WERI-Rb-1 (cell line): ENCODE results near the gene AP3B1.

Experiments
- DNase-seq: peaks from one replicate; pipeline ENCODE4 v3.0.0-alpha.2; 2020
- H3K27ac ChIP-seq: fragments of 250-450 bp; sonication (Bioruptor Pico); 2 replicates; pipeline ENCODE4 v1.5.1; 2020; ENCODE audit warnings: mild to moderate bottlenecking, moderate library complexity
- H3K27me3 ChIP-seq: fragments of 250-450 bp; sonication (Bioruptor Pico); 2 replicates; pipeline ENCODE4 v1.5.1; 2021; ENCODE audit warnings: mild to moderate bottlenecking, low read depth, moderate library complexity; ENCODE audit not compliant: insufficient read depth, severe bottlenecking
- H3K36me3 ChIP-seq: fragments of 250-450 bp; sonication (Bioruptor Pico); 2 replicates; pipeline ENCODE4 v1.5.1; 2020; ENCODE audit warnings: mild to moderate bottlenecking, moderate library complexity
- H3K4me3 ChIP-seq: 2 replicates; pipeline ENCODE4 v1.5.1; 2011; ENCODE audit warnings: low read depth, mild to moderate bottlenecking, control low read depth, low read length
- H3K9me3 ChIP-seq: fragments of 250-450 bp; sonication (Bioruptor Pico); 2 replicates; pipeline ENCODE4 v1.5.1; 2021; ENCODE audit warnings: mild to moderate bottlenecking, moderate library complexity; ENCODE audit not compliant: severe bottlenecking
- TF ChIP-seq, protein P1 (sequence below): IDR thresholded peaks from 2 replicates; pipeline ENCODE4 v1.5.1; 2011; ENCODE audit warnings: low read depth, mild to moderate bottlenecking, control low read depth, inconsistent platforms, low read length

AP3B1 gene

DNA sequence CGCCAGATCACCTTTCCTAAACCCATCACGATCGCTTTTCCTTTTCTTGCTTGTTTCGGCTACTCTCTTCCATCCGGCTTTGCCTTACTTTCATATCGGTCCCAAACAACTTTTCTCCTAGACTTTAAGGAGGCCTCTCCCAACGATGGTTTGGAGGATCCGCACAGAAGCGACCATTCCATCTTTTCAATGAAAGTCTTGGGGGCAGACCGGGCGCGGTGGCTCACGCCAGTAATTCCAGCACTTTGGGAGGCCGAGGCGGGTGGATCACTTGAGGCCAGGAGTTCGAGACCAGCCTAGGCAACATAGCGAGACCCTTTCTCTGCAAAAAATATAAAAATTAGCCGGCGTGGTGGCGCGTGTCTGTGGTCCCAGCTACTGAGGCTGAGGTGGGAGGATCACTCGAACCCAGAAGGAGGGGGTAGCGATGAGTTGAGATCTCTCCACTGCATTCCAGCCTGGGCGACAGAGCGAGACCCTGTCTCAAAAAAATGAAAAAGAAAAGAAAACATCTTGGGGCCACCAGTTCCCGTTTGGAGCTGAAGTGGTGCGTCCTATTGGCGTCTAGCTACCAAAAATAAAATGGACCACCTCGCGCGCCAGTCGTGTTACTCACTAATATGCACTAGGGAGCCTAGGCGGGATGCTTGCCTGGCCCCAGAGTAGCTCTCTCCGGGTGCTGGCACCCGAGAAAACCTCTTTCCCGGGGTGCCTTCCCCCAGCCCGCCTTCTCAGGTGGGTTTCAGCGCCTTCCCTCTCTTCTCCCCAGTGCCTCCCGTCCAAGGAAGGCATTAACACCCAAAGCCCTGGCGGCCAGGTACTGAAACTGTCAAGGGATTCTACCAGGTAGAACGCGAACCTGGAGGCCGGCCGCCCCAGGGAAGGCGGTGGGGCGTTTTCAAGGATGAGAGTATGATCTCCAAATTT is 800 bp upstream of the AP3B1 start:
- H3K36me3 ChIP-seq: peaks cover 3% of the 10 kb centered on the region; the same call in 1 of the 2 replicates

DNA sequence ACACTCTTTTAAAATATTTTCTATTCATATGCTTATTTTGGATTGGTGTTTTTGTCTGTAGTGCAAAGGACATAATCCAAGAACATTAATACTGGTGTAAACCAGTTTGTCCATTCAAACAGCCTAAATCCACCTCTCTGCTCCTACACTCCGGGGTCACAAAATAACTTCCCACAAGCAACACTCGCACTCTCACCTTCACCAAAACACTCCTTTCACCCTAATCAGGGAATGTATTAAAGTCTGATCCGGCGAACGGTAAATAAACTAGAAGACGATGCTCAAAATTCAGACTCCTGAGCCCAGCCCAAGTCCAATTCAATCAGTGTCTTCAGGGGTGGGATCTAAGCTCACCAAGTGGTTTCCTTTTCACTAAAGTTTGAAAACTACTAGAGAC is 649 bp downstream of the AP3B1 start:
- H3K9me3 ChIP-seq: no peaks in the 10 kb centered on the region
- no peaks in the 10 kb centered on the region for H3K27me3 ChIP-seq
- H3K36me3 ChIP-seq: peaks cover 3% of the 10 kb centered on the region; the same call in 1 of the 2 replicates
- TF ChIP-seq, protein P1, sequence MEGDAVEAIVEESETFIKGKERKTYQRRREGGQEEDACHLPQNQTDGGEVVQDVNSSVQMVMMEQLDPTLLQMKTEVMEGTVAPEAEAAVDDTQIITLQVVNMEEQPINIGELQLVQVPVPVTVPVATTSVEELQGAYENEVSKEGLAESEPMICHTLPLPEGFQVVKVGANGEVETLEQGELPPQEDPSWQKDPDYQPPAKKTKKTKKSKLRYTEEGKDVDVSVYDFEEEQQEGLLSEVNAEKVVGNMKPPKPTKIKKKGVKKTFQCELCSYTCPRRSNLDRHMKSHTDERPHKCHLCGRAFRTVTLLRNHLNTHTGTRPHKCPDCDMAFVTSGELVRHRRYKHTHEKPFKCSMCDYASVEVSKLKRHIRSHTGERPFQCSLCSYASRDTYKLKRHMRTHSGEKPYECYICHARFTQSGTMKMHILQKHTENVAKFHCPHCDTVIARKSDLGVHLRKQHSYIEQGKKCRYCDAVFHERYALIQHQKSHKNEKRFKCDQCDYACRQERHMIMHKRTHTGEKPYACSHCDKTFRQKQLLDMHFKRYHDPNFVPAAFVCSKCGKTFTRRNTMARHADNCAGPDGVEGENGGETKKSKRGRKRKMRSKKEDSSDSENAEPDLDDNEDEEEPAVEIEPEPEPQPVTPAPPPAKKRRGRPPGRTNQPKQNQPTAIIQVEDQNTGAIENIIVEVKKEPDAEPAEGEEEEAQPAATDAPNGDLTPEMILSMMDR: no peak
- H3K4me3 ChIP-seq: peak overlapping the region; percentile 96
- DNase-seq: no peak
- peak overlapping the region; percentile 78 for H3K27ac ChIP-seq

More for the DNA sequence above, 800 bp upstream of the AP3B1 start:
- H3K27ac ChIP-seq: peak overlapping the region; percentile 7
- H3K9me3 ChIP-seq: no peaks in the 10 kb centered on the region
- TF ChIP-seq, protein P1: peak; percentile 10; the same call in 1 of the 2 replicates
- peak; percentile 31 for DNase-seq
- no peaks in the 10 kb centered on the region for H3K27me3 ChIP-seq
- peak overlapping the region; percentile 96 for H3K4me3 ChIP-seq

DNA sequence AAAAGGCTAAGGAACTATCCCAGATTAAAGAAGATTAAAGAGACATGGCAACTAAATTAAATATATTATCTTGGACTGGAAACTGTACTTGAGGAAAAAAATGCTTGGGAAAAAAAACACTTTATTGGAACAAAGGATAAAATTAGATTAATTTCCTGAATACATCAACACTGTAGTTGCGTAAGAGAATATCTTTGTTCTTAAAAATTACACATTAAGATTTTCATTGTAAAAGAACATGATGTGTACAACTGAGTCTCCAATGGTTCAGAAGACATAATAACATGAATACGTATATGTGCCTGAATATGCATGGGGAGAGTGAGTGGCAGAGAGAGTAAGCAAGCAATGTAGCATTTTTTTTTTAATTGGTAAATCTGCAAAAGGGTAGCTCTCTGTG is 2.8 kb downstream of the AP3B1 start:
- Histone ChIP-seq H3K36me3 (peaks cover 3% of the 10 kb centered on the region; the same call in 1 of the 2 replicates), H3K27ac (no peak overlapping the region), H3K4me3 (no peak overlapping the region), H3K9me3 (no peaks in the 10 kb centered on the region), H3K27me3 (no peaks in the 10 kb centered on the region)
- TF ChIP-seq, protein P1: no peak
- DNase-seq: no peak

DNA sequence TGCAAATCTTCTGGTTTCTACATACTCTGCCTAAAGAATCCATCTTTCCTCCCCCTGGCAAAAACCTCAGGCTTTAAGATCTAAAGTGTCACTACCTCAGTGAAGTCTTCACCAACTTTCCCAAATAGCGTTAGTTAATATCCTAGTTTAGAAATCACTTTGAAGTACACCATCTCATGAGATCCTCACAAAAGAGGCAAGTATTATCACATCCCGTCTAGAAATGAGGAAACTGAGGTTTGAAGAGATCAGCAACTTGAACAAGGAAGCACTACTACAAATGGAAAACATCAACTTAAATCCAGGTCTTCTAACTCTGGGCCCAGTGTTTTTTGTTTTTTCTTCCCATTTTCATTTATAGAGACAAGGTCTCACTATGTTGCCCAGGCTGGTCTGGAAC is 4.6 kb downstream of the AP3B1 start:
- no peaks in the 10 kb centered on the region for H3K9me3 ChIP-seq
- H3K27me3 ChIP-seq: no peaks in the 10 kb centered on the region
- TF ChIP-seq, protein P1: no peak
- DNase-seq: no peak
- peaks cover 3% of the 10 kb centered on the region; the same call in 1 of the 2 replicates for H3K36me3 ChIP-seq
- H3K4me3 ChIP-seq: no peak overlapping the region
- no peak overlapping the region for H3K27ac ChIP-seq

DNA sequence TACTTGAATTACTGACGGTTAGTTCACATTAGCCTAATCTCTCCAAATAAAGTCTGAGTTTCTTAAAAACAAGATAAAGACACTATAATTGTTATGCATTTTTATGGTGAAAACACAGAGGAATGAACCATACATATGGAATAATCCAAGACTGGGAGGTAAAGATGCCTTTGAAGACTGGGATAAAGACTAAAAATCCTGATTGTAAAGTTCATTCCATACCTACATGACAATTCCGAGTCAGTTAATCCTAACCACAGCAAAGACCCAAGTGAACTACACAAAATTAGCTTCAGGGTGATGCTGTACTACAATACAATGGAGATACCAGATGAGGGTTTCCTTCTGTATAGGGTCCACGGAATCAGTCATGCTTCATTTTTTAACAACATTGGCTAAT is 6.3 kb downstream of the AP3B1 start:
- H3K27ac ChIP-seq: no peak overlapping the region

More for the DNA sequence above, 6.3 kb downstream of the AP3B1 start:
- H3K4me3 ChIP-seq: no peak overlapping the region
- no peak for DNase-seq
- H3K27me3 ChIP-seq: no peaks in the 10 kb centered on the region
- no peaks in the 10 kb centered on the region for H3K36me3 ChIP-seq
- TF ChIP-seq, protein P1: no peak
- no peaks in the 10 kb centered on the region for H3K9me3 ChIP-seq
